Measurements from ENCODE around the gene AHSG.
A peak's percentile ranks its signal among the peaks of the same experiment; 100 is the strongest.
"Not testable (repeated sequence)": the region's sequence is repeated elsewhere in the genome, so short reads cannot be mapped to it uniquely, and the experiment has no call there.

The AHSG gene

GRCh38 chr3:186617036-186617946 is 4.4 kb downstream of the AHSG start:
- DNase-seq (ENCODE audit: low read depth in 1 of 2, low spot score in 1 of 2): peak; percentile 70 to 81

DNA sequence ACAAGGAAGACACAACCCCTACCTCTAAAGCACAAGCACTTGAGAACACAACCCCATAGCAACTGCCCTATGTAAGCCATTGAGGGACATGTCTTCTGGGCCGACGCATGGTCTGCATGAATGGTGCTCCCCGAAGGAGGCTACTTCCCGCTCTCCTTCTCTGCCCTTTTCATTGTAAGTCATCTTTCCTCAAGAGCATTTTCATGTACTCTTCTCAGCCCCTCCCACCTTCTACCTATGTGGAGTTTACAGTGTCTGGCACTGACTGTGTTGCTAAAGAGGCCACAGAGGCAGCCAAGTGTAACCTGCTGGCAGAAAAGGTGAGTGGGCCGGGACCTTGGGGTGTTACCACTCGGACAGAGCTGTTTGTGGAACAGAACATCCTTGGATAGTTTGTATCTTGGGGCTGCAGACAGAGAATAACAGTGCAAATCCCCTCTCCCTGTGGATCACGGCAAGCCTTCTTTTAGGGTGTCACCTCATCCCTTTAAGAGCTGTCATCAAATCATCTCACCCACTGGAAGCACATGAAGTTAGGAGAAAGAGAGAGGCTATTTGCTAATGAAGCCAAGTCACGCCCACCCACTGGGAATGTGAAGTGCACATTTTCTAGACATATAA is 5.6 kb downstream of the AHSG start:
- DNase-seq (ENCODE audit: low read depth in 1 of 2, low spot score in 1 of 2): no peak

GRCh38 chr3:186619787-186620212 is 6.9 kb downstream of the AHSG start:
- DNase-seq (ENCODE audit: low read depth in 1 of 2, low spot score in 1 of 2): no peak

- DNase-seq (ENCODE audit: low read depth in 1 of 2, low spot score in 1 of 2): no peak
These were observed 7.6 kb downstream of the AHSG start for GRCh38 chr3:186620213-186621092.

GRCh38 chr3:186621894-186622650 is 9.2 kb downstream of the AHSG start:
- no peak for DNase-seq (ENCODE audit: low read depth in 1 of 2, low spot score in 1 of 2)

DNA sequence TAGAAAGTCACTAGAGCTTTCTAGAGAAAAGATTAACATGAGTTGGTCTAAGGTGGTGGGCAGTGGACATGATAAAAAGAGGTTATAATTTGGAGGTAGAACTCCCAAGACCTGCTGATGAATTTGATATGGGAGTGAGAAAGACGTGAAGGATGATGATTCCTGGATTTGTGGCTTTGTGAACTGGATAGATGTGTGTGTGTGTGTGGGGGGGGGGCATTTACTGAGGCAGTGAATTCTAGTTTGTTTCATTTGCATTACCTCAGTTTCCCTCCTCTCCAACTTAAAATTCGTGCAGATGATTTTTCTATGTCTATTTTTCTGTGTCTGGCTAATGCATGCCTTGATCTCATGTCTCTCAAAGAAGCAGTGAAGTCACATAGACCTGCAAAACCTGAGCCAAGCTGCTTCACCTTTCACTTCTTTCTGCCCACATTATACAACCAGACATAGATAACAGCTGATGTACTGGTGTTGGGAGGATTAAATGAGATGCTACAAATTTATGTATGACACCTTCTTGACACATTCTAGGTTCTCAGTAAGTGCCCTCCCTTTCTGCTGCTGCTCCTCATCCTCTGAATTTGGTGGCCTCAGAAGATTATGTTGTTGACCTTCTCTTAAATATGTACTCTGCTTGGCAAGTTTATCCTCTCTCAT is 9.9 kb downstream of the AHSG start:
- no peak for DNase-seq (ENCODE audit: low read depth in 1 of 2, low spot score in 1 of 2)

DNA sequence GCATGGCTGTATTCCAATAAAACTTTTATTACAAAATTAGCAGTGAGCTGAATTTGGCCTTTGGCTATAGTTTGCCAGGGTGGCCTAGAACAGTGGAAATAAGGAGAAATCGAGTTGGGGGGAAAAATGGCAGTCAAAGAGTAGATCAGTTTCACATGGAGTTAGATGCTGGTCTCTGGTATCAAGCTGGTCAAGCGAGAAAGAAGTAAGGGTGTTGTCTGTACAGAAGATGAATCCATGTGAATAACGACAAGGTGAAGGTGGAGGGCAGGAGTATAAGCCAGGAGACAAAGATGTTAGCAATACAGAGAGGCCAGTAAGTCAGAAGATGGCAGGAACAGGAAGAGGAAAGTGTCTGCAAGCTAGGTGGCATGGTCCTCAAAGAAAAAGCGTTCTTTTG is 11.7 kb downstream of the AHSG start:
- DNase-seq (ENCODE audit: low read depth in 1 of 2, low spot score in 1 of 2): no peak

- DNase-seq (ENCODE audit: low read depth in 1 of 2, low spot score in 1 of 2): no peak
These were observed 12.8 kb downstream of the AHSG start for GRCh38 chr3:186625600-186626042.

DNA sequence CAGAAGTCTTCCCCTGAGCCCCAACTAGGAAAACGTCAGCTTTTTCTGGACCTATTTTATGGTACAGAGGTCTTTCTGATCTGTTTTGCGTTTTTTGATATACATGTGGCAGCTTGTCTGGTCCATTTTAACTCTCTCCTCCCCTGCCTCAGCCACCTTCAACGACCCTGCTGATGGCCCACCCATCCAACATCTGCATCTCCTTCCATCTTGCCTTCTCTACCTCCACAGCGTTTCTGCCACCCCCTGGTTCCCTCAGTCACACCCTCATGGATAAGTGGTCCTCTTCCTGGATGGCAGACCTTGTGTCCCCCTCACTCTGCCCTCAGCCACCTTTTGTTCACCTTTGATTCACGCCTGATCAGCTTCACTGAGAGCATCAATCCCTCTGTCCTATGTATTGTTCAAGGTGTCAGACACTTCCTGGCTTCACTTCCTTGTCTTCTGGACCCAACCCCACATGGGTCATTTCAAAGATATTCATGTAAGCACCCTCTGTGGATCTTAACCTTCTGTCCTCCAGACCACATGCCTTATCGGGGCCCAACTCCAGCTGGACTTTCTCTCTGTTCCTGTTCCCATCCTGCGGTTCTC is 13.5 kb downstream of the AHSG start:
- DNase-seq (ENCODE audit: low read depth in 1 of 2, low spot score in 1 of 2): no peak

- DNase-seq (ENCODE audit: low read depth in 1 of 2, low spot score in 1 of 2): no peak
These were observed 15.1 kb downstream of the AHSG start for GRCh38 chr3:186627852-186628414.

DNA sequence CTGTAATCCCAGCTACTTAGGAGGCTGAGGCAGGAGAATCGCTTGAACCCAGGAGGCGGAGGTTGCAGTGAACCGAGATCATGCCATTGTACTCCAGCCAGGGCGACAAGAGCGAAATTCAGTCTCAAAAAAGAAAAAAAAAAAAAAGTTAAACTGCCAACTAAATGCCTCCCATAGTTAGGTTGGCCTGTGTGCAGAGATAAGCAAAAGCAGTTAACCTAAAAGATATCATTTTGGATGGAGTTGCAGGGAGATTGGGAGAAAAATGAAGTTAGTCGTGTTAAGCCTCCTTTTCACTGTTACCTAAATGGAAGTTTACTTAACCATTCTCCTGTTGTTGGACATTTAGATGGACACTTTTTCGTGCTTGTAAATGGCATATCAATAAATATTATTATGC is 15.9 kb downstream of the AHSG start:
- no peak for DNase-seq (ENCODE audit: low read depth in 1 of 2, low spot score in 1 of 2)

GRCh38 chr3:186630950-186631641 is 18.2 kb downstream of the AHSG start:
- DNase-seq (ENCODE audit: low read depth in 1 of 2, low spot score in 1 of 2): no peak

DNA sequence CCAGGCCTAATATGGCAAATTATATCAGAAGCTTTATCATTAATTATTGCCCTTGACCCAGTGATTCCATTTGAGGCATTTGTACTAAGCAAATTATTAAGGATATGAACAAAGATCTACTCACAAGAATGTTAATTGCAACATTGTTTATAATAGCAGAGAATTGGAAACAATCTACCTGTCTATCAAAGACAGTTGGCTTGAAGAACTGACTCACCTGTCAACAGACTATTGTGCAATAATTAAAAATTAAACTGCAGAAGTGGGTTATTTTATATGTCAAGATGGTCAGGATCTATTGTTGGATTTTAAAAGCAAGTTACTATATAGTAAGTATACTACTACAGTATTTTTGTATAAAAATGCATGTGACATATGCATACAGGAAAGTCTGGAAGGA is 20.6 kb downstream of the AHSG start:
- DNase-seq (ENCODE audit: low read depth in 1 of 2, low spot score in 1 of 2): no peak

DNA sequence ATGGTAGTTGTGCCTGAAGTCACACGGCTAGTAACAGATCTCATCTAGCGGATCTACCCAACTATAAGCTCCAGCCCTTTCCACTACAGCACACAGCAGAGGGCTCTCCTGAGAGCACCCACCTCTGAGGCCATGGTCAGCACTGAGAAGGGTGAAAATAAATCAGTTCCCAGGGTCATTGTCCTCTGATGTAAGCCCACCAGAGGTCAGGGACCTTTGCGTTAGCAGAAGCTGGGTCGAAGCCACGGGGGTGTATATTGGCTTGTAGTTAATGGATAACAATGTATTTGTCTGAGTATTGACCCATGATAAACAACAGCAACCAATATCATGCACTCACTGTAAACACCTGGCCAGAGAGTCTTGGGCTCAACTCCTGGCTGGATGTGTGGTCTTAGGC is 21.3 kb downstream of the AHSG start:
- DNase-seq (ENCODE audit: low read depth in 1 of 2, low spot score in 1 of 2): not testable (repeated sequence)

- no peak for DNase-seq (ENCODE audit: low read depth in 1 of 2, low spot score in 1 of 2)
These were observed 22.7 kb downstream of the AHSG start for GRCh38 chr3:186635532-186635931.

DNA sequence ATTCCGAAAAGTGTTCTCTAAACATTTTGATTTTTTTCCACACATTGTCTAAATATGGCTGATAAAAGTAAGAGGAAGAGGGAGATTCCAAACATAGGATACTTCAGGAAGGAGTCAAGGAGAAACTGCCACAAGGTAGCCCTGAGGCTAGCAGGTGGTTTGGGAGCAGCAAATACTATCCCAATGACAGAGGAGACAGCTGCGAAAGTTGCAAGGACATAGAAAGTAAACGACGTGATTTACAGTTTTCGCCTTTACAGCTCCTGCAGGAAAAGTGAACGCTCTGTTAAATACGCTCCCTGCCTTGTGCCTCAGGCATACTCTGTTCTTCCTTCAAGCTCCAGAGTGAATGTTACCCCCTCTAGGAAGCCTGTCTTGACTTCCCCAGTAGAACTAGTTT is 23.7 kb downstream of the AHSG start:
- DNase-seq (ENCODE audit: low read depth in 1 of 2, low spot score in 1 of 2): no peak

DNA sequence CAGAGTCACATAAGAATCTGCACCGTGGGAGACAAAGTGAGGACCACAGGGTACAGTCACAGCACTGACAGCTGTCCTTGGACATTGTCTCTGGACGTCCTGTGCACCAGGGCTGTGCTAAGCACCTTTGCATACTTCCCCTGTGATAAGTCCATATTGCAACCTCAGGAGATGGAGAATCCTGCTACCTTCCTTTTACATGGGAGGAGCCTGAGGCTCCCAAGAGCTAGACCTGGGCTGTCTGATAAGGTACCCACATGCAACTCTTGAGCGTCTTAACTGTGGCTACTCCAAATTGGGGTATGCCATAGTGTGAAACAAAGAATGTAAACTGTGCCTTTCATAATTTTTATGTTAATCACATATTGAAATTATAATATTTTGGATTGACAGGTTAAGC is 24.8 kb downstream of the AHSG start:
- DNase-seq (ENCODE audit: low read depth in 1 of 2, low spot score in 1 of 2): no peak

DNA sequence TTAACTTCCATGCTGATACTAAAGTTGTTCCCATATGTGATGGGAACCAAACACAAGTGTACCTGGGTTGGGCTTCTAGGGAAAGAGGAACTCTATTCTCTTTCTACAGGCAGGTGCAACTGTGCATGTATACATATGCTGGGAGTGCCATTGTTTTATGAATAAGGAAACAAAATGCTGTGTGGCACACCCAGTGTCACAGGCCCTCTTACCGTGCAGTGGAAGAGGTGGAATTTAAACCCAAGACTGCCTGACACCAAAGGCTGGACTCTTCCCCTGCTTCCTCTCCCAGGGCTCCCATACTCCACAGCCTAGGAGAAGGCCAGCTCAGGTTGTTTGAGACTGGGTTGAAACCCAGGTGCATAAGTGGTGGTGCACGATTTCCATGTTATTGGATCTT is 25.4 kb downstream of the AHSG start:
- no peak for DNase-seq (ENCODE audit: low read depth in 1 of 2, low spot score in 1 of 2)

Data from activated CD4-positive, alpha-beta T cell treated with anti-CD3 and anti-CD28 coated beads, Interleukin-2, amount 50 U/mL, for 24 hours (primary cell).